Ascending aorta (tissue), 2 donors: ENCODE results near the gene PCBD1. TPM values are rescaled to one million over a fixed set of nuclear protein-coding genes. Genes with fewer than 3 reads are reported as not detected.

ENCODE experiments used
- DNase-seq, 2 donors: peaks; one replicate each; pipeline ENCODE4 v3.0.0-alpha.2; 2019; ENCODE audit warnings: low spot score in 2 of 2
- H3K27ac ChIP-seq, 2 donors: fragments of 200-600 bp; sonication (generic); one replicate each; pipeline ENCODE4 v1.5.1; 2016 to 2017; ENCODE audit warnings: mild to moderate bottlenecking in 1 of 2
- H3K27me3 ChIP-seq: fragments of 200-600 bp; sonication (generic); one replicate; pipeline ENCODE4 v1.5.1; 2017
- H3K36me3 ChIP-seq, 2 donors: fragments of 200-600 bp; sonication (generic); one replicate each; pipeline ENCODE4 v1.5.1; 2016
- H3K4me1 ChIP-seq, 2 donors: fragments of 200-600 bp; sonication (generic); one replicate each; pipeline ENCODE4 v1.5.1; 2016 to 2017; ENCODE audit warnings: mild to moderate bottlenecking in 1 of 2
- H3K4me3 ChIP-seq, 2 donors: fragments of 200-600 bp; sonication (generic); one replicate each; pipeline ENCODE4 v1.5.1; 2016 to 2017; ENCODE audit warnings: mild to moderate bottlenecking in 1 of 2
- H3K9me3 ChIP-seq, 2 donors: fragments of 200-600 bp; sonication (generic); one replicate each; pipeline ENCODE4 v1.5.1; 2016
- CTCF ChIP-seq, 3 experiments: fragments of 200-600 bp in 2 of 3; fragments of 450-650 bp in 1 of 3; sonication (generic) in 2 of 3; IDR thresholded peaks; one replicate each; pipeline ENCODE4 v1.5.1; 2016 to 2019; ENCODE audit warnings: antibody characterized with exemption in 3 of 3, mild to moderate bottlenecking in 1 of 3, moderate library complexity in 1 of 3
- intact Hi-C: fragments of 100-400 bp; cut with DNase I; formaldehyde crosslinking; loops from one replicate; pipeline ENCODE4 v1.15.1; 2023
- total RNA-seq: library from RNA; depleted of rRNA; stranded (reverse); fragments of >200 nt; gene quantifications from one replicate; pipeline ENCODE4 v1.1.0, GENCODE V29; 2016

Gene PCBD1
- total RNA-seq, 1 donor from 2014 or later, result 45.8 TPM

GRCh38 chr10:70853038-70853437 lies 35.3 kb downstream of the PCBD1 start:
- TF ChIP-seq CTCF (IDR thresholded peaks at IDR 0.05), result no peak
- H3K4me3 ChIP-seq, result no peak overlapping the region
- intact Hi-C loops, result no loop called here

GRCh38 chr10:70851597-70852475 lies 36.5 kb downstream of the PCBD1 start:
- no peak for DNase-seq
- no peak overlapping the region for H3K4me3 ChIP-seq
- H3K36me3 ChIP-seq, result peaks cover 29 to 46% of the 10 kb centered on the region in 2 donors
- H3K27me3 ChIP-seq, result no peaks in the 10 kb centered on the region
- intact Hi-C loops, result no loop called here
- H3K27ac ChIP-seq, result no peak overlapping the region
- no peak for TF ChIP-seq CTCF (IDR thresholded peaks at IDR 0.05)
- H3K9me3 ChIP-seq, result no peaks in the 10 kb centered on the region
- H3K4me1 ChIP-seq, result peaks cover 0 to 7% of the 10 kb centered on the region in 2 donors

More at GRCh38 chr10:70853038-70853437, 35.3 kb downstream of the PCBD1 start:
- no peak for DNase-seq
- Histone ChIP-seq H3K27me3 (no peaks in the 10 kb centered on the region), H3K36me3 (peaks cover 40 to 56% of the 10 kb centered on the region in 2 donors), H3K9me3 (no peaks in the 10 kb centered on the region), H3K4me1 (peaks cover 0 to 7% of the 10 kb centered on the region in 2 donors), H3K27ac (no peak overlapping the region)

GRCh38 chr10:70850097-70850496 lies 38.3 kb downstream of the PCBD1 start:
- Histone ChIP-seq H3K36me3 (peaks cover 19 to 45% of the 10 kb centered on the region in 2 donors), H3K4me3 (no peak overlapping the region), H3K27ac (no peak overlapping the region), H3K9me3 (no peaks in the 10 kb centered on the region), H3K4me1 (peaks cover 0 to 7% of the 10 kb centered on the region in 2 donors), H3K27me3 (no peaks in the 10 kb centered on the region)
- DNase-seq, result no peak
- intact Hi-C loops, result no loop called here
- no peak for TF ChIP-seq CTCF (IDR thresholded peaks at IDR 0.05)

GRCh38 chr10:70849582-70850016 lies 38.8 kb downstream of the PCBD1 start:
- no peak for DNase-seq
- Histone ChIP-seq H3K27ac (no peak overlapping the region), H3K4me3 (no peak overlapping the region), H3K36me3 (peaks cover 21 to 45% of the 10 kb centered on the region in 2 donors), H3K27me3 (no peaks in the 10 kb centered on the region), H3K9me3 (no peaks in the 10 kb centered on the region), H3K4me1 (peaks cover 0 to 7% of the 10 kb centered on the region in 2 donors)
- TF ChIP-seq CTCF (IDR thresholded peaks at IDR 0.05), result no peak
- intact Hi-C loops, result no loop called here

- H3K36me3 ChIP-seq, result peaks cover 18 to 35% of the 10 kb centered on the region in 2 donors
- no peaks in the 10 kb centered on the region for H3K27me3 ChIP-seq
- no peak for DNase-seq
- no peak overlapping the region for H3K4me3 ChIP-seq
- no peak overlapping the region for H3K27ac ChIP-seq
- TF ChIP-seq CTCF (IDR thresholded peaks at IDR 0.05), result no peak
- H3K9me3 ChIP-seq, result no peaks in the 10 kb centered on the region
- peaks cover 0 to 7% of the 10 kb centered on the region in 2 donors for H3K4me1 ChIP-seq
- intact Hi-C loops, result no loop called here
Observed at GRCh38 chr10:70847659-70848360, 40.6 kb downstream of the PCBD1 start.
